IgD-negative memory B cell (primary cell): Measurements from ENCODE around the gene TMEM167A. TPM values are rescaled to one million over a fixed set of nuclear protein-coding genes. Genes with fewer than 3 reads are reported as not detected.

ENCODE experiments used
- H3K27ac Mint-ChIP-seq, 3 donors: one replicate each; pipeline ENCODE4 v1.8.0; 2020 to 2022; ENCODE audit warnings: mild to moderate bottlenecking in 3 of 3, mixed read lengths in 3 of 3, moderate library complexity in 1 of 3
- H3K27me3 Mint-ChIP-seq: one replicate; pipeline ENCODE4 v1.8.0; 2021; ENCODE audit warnings: mixed read lengths
- H3K36me3 Mint-ChIP-seq: one replicate; pipeline ENCODE4 v1.8.0; 2020; ENCODE audit warnings: mild to moderate bottlenecking, mixed read lengths
- H3K4me1 Mint-ChIP-seq, 3 donors: one replicate each; pipeline ENCODE4 v1.8.0; 2020 to 2022; ENCODE audit warnings: mixed read lengths in 3 of 3, mild to moderate bottlenecking in 1 of 3
- H3K4me3 Mint-ChIP-seq, 4 donors: one replicate each; pipeline ENCODE4 v1.8.0; 2020 to 2022; ENCODE audit warnings: mild to moderate bottlenecking in 4 of 4, mixed read lengths in 4 of 4, moderate library complexity in 3 of 4
- H3K9me3 Mint-ChIP-seq, 3 donors: one replicate each; pipeline ENCODE4 v1.8.0; 2020 to 2021; ENCODE audit warnings: mixed read lengths in 3 of 3, mild to moderate bottlenecking in 1 of 3
- polyA plus RNA-seq: library from polyadenylated mRNA; unstranded; fragments of 300-500 nt; fragmentation: Illumina TruSeq; gene quantifications from one replicate; pipeline ENCODE4 v1.2.3, GENCODE V29; 2021

Gene TMEM167A
- polyA plus RNA-seq, 1 donor from 2014 or later, result 51.6 TPM

GRCh38 chr5:83097689-83098231 lies 20.6 kb upstream of the TMEM167A start:
- Mint-ChIP-seq H3K9me3 (peaks cover 6 to 13% (median 9%) of the 10 kb centered on the region in 3 donors), H3K27ac (no peak overlapping the region), H3K27me3 (no peaks in the 10 kb centered on the region), H3K4me3 (no peak overlapping the region), H3K4me1 (peaks cover 0 to 6% (median 4%) of the 10 kb centered on the region in 3 donors), H3K36me3 (peaks cover 5% of the 10 kb centered on the region)

DNA sequence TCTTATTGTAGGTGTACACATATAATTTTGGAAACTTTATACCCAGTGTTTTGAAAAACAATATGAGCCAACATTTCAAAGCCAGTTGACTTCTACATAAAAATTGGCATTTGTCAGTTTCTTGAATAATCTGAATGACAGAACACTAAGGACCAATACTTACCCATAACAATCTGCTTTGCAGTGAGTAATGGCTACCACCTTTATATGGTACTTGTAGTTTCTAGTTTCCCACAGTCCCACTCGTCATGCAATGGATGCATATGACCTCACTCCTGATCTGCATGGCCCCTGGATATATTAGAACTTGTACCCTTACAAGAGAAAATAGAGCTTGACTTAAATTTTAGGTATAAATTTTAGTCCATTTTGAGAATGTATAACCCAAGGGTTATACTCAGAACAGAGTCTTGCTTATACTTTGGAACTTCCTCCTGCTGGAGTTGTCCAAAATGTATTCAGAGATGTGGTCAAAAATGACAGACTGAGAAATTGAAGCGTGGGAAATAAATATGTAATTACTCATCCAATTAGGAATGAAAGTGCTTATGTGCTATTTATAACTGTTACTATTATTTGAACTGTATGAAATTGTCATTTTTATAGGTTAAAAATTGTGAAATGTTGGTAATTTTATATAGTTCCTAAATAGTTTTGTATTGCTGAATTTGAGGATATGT lies 19.6 kb upstream of the TMEM167A start:
- no peak overlapping the region for H3K27ac Mint-ChIP-seq
- peaks cover 6 to 17% (median 12%) of the 10 kb centered on the region in 3 donors for H3K9me3 Mint-ChIP-seq
- H3K27me3 Mint-ChIP-seq, result no peaks in the 10 kb centered on the region
- peaks cover 5% of the 10 kb centered on the region for H3K36me3 Mint-ChIP-seq
- H3K4me1 Mint-ChIP-seq, result peaks cover 5 to 12% (median 11%) of the 10 kb centered on the region in 3 donors
- H3K4me3 Mint-ChIP-seq, result no peak overlapping the region

DNA sequence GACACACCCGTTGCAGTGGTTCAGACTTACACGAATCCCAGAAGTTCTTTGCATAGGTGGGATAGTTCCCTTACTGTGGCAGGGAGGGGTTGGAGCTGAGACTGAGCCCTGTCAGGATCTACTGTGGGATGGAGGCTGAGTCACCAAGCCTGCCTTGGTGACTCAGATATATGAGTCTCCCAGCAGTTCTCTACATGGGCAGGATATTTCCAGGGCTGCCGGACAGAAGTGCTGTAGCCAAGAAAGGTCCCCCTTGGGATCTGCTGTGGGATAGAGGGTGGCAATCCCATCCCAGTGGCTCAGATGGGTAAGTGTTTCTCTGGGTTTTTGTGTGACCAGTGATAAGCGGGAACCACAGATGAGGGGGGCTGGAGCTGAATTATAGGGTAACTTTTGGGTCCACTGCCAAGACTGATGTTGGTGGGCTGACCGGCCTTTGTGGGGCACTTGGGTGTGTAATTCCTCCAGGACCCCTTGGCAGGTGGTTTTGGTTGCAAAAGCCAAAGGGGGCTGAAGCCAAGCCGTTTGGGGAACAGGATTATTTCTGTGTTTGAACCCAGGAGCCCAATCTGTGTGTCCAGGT lies 18.9 kb upstream of the TMEM167A start:
- Mint-ChIP-seq H3K4me3 (no peak overlapping the region), H3K27ac (no peak overlapping the region), H3K27me3 (no peaks in the 10 kb centered on the region), H3K9me3 (peaks cover 6 to 17% (median 13%) of the 10 kb centered on the region in 3 donors), H3K4me1 (peaks cover 5 to 13% (median 11%) of the 10 kb centered on the region in 3 donors), H3K36me3 (peaks cover 7% of the 10 kb centered on the region)

DNA sequence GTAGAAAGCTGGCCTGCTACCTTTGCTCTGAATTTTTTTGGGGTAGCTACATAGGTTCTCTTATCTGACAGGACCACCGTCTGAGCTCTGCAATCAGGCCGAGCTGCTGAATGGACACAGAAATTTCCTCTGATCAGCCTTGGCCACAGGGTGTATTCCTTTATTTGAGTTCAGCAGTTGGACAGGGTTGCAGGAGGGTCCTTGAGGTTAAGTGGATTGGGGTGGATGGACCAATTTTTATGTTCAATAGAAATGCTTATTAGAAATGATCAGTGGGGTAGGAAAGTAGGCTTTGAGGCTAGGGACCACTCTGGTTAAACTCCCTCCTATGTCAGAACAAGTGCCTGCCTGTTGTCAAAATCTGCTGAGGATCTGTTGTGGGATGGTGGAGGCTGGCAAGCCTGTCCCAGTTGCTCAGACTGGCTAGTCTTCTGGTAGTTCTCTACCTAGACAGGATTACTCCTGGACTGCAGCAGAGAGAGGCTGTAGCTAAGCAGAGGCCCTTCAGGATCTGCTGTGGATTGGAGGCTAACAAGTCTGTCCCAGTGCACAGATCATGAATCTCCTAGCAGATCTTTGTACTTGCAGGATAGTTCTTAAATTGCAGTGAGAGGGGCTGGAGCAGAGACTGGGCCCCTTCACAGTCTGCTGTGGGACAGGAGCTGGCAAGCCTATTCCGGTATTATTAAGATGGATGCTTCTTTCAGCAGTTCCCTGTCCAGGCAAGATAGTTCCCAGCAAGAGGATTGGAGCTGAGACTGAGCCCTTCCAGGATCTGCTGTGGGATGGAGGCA lies 18.2 kb upstream of the TMEM167A start:
- Mint-ChIP-seq H3K27me3 (no peaks in the 10 kb centered on the region), H3K27ac (no peak overlapping the region), H3K36me3 (peaks cover 7% of the 10 kb centered on the region), H3K4me1 (peaks cover 5 to 13% (median 11%) of the 10 kb centered on the region in 3 donors), H3K4me3 (no peak overlapping the region), H3K9me3 (peaks cover 6 to 20% (median 13%) of the 10 kb centered on the region in 3 donors)

- Mint-ChIP-seq H3K4me3 (no peak overlapping the region), H3K9me3 (peaks cover 6 to 21% (median 13%) of the 10 kb centered on the region in 3 donors), H3K27me3 (no peaks in the 10 kb centered on the region), H3K4me1 (peaks cover 5 to 13% (median 11%) of the 10 kb centered on the region in 3 donors), H3K27ac (no peak overlapping the region), H3K36me3 (peaks cover 7% of the 10 kb centered on the region)
These were observed 16.5 kb upstream of the TMEM167A start for GRCh38 chr5:83093692-83094091.

DNA sequence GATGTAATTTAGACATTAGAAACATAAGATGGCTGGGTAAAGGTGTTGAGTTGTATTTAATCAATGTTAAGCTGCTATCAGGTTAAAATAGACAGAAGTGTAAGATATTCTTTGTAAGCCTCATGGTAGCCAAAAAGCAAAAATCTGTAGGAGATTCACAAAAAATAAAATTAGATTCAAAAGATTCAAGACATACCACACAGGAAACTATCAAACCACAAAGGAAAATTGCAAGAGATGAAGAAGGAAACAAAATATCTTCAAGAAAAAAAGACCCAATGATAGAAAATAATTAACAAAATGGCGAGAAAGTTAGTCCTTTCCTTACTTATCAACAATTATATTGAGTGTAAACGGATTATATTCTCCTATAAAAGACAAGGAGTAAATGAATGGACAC lies 15.4 kb upstream of the TMEM167A start:
- Mint-ChIP-seq H3K36me3 (peaks cover 7% of the 10 kb centered on the region), H3K27me3 (no peaks in the 10 kb centered on the region), H3K9me3 (peaks cover 6 to 21% (median 13%) of the 10 kb centered on the region in 3 donors), H3K27ac (peak overlapping the region in 1 of 3 donors; percentile 56), H3K4me1 (peaks cover 5 to 10% (median 7%) of the 10 kb centered on the region in 3 donors), H3K4me3 (no peak overlapping the region)

DNA sequence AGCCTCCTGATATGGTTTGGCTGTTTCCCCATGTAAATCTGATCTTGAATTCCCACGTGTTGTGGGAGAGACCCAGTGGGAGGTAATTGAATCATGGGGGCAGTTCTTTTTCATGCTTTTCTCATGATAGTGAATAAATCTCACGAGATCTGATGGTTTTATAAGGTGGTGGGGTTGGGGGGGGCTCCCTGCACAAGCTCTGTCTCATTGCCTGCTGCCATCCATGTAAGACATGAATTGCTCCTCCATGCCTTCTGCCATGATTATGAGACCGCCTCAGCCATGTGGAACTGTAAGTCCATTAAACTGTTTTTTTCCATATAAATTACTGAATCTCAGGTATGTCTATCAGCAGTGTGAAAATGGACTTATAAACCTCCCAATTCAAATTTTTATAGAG lies 13.0 kb upstream of the TMEM167A start:
- Mint-ChIP-seq H3K4me1 (peaks cover 5 to 9% (median 7%) of the 10 kb centered on the region in 3 donors), H3K27ac (no peak overlapping the region), H3K27me3 (no peaks in the 10 kb centered on the region), H3K4me3 (no peak overlapping the region), H3K9me3 (peaks cover 6 to 21% (median 10%) of the 10 kb centered on the region in 3 donors), H3K36me3 (peaks cover 4% of the 10 kb centered on the region)

DNA sequence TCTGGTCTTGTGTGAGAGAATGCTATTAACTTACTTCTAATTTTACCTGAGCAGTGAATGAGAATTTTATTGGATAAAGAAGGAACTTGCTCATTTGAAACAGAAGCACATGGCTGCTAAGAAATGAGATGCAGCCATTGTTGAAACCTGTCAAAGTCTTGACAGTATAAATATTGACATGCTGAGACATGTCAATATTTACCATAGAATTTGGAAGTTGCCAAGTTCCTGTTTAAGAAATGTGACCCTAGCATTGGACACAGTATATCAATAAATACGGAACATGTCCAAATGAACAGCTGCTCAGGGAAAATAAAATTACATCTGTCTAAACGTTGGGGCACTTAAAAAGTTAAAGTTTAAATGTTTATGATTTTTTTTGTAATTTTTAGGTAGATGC lies 7.9 kb upstream of the TMEM167A start:
- no peaks in the 10 kb centered on the region for H3K27me3 Mint-ChIP-seq
- peaks cover 0 to 2% (median 0%) of the 10 kb centered on the region in 3 donors for H3K9me3 Mint-ChIP-seq
- H3K4me1 Mint-ChIP-seq, result peaks cover 0 to 4% (median 0%) of the 10 kb centered on the region in 3 donors
- no peak overlapping the region for H3K4me3 Mint-ChIP-seq
- peaks cover 4% of the 10 kb centered on the region for H3K36me3 Mint-ChIP-seq
- no peak overlapping the region for H3K27ac Mint-ChIP-seq

DNA sequence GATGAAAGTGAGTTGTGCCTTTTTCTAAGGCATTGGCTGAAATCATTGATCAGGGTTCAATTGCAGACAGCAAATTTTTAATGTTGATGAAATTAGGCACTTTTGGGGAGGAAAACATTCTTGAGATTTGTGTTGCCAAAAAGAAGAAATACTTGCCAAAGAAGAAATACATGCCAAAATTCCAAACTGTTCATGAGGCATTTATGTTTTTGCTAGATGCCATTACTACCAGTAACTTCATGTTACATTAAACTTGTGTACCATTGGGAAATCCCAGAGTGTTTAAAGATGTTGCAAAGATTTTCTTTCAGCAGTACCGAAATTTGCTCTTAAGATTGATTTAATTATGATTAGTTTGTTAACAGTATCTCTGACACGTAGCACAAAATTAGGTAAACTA lies 7.1 kb upstream of the TMEM167A start:
- H3K9me3 Mint-ChIP-seq, result peaks cover 0 to 2% (median 0%) of the 10 kb centered on the region in 3 donors
- peaks cover 0 to 4% (median 0%) of the 10 kb centered on the region in 3 donors for H3K4me1 Mint-ChIP-seq
- H3K27ac Mint-ChIP-seq, result no peak overlapping the region
- peaks cover 4% of the 10 kb centered on the region for H3K36me3 Mint-ChIP-seq
- H3K27me3 Mint-ChIP-seq, result no peaks in the 10 kb centered on the region
- no peak overlapping the region for H3K4me3 Mint-ChIP-seq

DNA sequence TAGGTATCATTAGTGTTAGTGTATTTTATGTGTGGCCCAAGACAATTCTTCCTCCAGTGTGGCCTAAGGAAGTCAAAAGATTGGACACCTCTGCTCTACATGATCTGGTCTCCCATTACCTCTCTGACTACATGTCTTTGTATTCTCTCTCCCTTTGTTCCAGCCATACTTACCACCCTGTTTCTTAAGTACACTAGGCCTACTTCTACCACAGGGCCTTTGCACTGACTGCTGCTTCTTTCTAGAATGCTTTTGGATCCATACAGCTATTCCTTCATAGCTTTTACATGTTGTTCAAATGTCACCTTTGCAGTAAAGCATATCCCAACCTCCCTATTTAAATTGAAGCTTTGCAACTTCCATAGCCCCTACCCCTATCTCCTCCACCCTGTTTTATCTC lies 5.6 kb upstream of the TMEM167A start:
- Mint-ChIP-seq H3K36me3 (peaks cover 4% of the 10 kb centered on the region), H3K27me3 (no peaks in the 10 kb centered on the region), H3K4me3 (no peak overlapping the region), H3K4me1 (peaks cover 6 to 13% (median 9%) of the 10 kb centered on the region in 3 donors), H3K9me3 (peaks cover 0 to 2% (median 0%) of the 10 kb centered on the region in 3 donors), H3K27ac (no peak overlapping the region)

GRCh38 chr5:83077662-83078261 lies 568 bp upstream of the TMEM167A start:
- Mint-ChIP-seq H3K27ac (peak overlapping the region; percentile 92 to 99 (median 99)), H3K36me3 (peaks cover 14% of the 10 kb centered on the region)

DNA sequence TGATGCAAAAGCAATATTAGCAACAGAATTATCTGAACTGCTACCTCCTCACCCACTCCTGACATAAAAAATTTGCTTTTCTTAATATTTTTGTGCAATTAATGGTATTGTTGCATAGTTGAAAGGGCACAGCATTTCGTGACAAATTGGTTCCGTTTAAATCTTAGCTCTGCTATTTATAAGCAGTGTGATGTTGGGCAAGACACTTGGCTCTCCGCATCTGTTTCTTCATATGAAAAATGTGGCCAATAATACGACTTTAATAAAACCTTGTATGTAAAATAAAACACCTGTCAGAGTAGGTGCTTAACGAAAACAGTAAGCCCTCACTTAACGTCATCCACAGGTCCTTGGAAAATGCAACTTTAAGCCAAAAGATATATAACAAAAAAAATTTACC lies 4.2 kb downstream of the TMEM167A start:
- H3K4me1 Mint-ChIP-seq, result peaks cover 43 to 56% (median 54%) of the 10 kb centered on the region in 3 donors
- H3K27me3 Mint-ChIP-seq, result no peaks in the 10 kb centered on the region
- peaks cover 17% of the 10 kb centered on the region for H3K36me3 Mint-ChIP-seq
- H3K27ac Mint-ChIP-seq, result peak overlapping the region in 1 of 3 donors; percentile 40
- H3K9me3 Mint-ChIP-seq, result peaks cover 0 to 2% (median 0%) of the 10 kb centered on the region in 3 donors
- H3K4me3 Mint-ChIP-seq, result peak overlapping the region in 1 of 4 donors; percentile 9

More at GRCh38 chr5:83077662-83078261, 568 bp upstream of the TMEM167A start:
- Mint-ChIP-seq H3K4me1 (peaks cover 38 to 41% (median 38%) of the 10 kb centered on the region in 3 donors), H3K4me3 (peak overlapping the region; percentile 94 to 100 (median 100)), H3K27me3 (no peaks in the 10 kb centered on the region), H3K9me3 (peaks cover 0 to 2% (median 2%) of the 10 kb centered on the region in 3 donors)

GRCh38 chr5:83071286-83072051 lies 5.7 kb downstream of the TMEM167A start:
- Mint-ChIP-seq H3K9me3 (no peaks in the 10 kb centered on the region), H3K36me3 (peaks cover 17% of the 10 kb centered on the region), H3K4me3 (peak overlapping the region in 1 of 4 donors; percentile 21), H3K27me3 (no peaks in the 10 kb centered on the region), H3K27ac (no peak overlapping the region), H3K4me1 (peaks cover 38 to 55% (median 48%) of the 10 kb centered on the region in 3 donors)
